Left cardiac atrium (tissue), 4 donors: Measurements from ENCODE around the gene CPSF7. TPM values are rescaled to one million over a fixed set of nuclear protein-coding genes. Genes with fewer than 3 reads are reported as not detected.

Experiments
- ATAC-seq, 2 donors: fragments of 200-7000 bp; cut with Tn5 transposase; one replicate each; pipeline ENCODE4 v1.9.1; 2020; ENCODE audit warnings: mild to moderate bottlenecking in 2 of 2, moderate library complexity in 2 of 2
- DNase-seq: peaks from one replicate; pipeline ENCODE4 v3.0.0-alpha.2; 2020
- intact Hi-C, 2 donors: fragments of 100-400 bp; cut with DNase I; formaldehyde crosslinking; loops; one replicate each; pipeline versions ENCODE4 v1.14.1 to v1.15.1; 2022 to 2023
- total RNA-seq, 2 donors: library from RNA; stranded (reverse); fragmentation: NEBNext Ultra II Directional; extraction: Animal tissue kit (Norgen Biotek cat#: 25700); gene quantifications; one replicate each; pipeline ENCODE4 v1.2.1, GENCODE V29; 2021
- donor health status: DM: no; HTN: yes; CAD: no.
- donor health status: DM: no; HTN: yes; CAD: no; lungs with severe emphysema.
- donor health status: DM: yes; HTN: yes; CAD: no.
- donor health status: Dilated cardiomyopathy.

CPSF7 gene
- total RNA-seq, 2 donors from 2014 or later, result 33.3 to 47.2 TPM

DNA sequence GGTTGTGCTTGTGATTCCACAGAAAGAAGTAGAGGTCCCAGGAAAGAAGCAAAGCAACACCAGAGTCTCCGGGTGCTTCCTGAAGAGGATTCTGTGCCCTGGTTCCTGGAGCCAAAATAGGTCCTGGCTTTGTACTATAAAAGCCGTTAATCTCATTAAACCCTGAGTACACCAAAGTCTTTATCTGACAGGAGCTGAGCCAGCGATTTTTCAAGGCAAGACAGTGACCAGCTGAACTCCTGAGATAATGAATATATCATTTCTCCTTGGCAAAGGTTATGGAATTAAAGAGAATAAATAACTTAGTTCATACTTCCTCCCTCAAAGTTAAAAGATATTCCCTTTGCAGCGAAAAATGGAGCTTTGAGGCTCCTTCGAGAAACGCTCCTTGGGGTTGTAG lies 62.4 kb downstream of the CPSF7 start:
- DNase-seq, result no peak
- ATAC-seq, result no peak

GRCh38 chr11:61364012-61364675 lies 65.6 kb downstream of the CPSF7 start:
- no peak for ATAC-seq
- intact Hi-C loops, result no loop called here
- no peak for DNase-seq

More for the DNA sequence above, 62.4 kb downstream of the CPSF7 start:
- intact Hi-C loops, result no loop called here

- peak in 1 of 2 donors; percentile 7 for ATAC-seq
- no peak for DNase-seq
- intact Hi-C loops, result no loop called here
Measured at GRCh38 chr11:61362542-61362875, 67.3 kb downstream of the CPSF7 start.

GRCh38 chr11:61361741-61362541 lies 67.8 kb downstream of the CPSF7 start, which contains the start of the genes CYB561A3 and TMEM138:
CYB561A3 (minus strand) TSS chr11:61361882; CDS start chr11:61356713, 5,169 bp downstream.
TMEM138 (plus strand) TSS chr11:61362374; CDS start chr11:61364391, 2,017 bp downstream.
- DNase-seq (peak; percentile 94), ATAC-seq (peak; percentile 97 to 98)
- intact Hi-C loops, result no loop called here

DNA sequence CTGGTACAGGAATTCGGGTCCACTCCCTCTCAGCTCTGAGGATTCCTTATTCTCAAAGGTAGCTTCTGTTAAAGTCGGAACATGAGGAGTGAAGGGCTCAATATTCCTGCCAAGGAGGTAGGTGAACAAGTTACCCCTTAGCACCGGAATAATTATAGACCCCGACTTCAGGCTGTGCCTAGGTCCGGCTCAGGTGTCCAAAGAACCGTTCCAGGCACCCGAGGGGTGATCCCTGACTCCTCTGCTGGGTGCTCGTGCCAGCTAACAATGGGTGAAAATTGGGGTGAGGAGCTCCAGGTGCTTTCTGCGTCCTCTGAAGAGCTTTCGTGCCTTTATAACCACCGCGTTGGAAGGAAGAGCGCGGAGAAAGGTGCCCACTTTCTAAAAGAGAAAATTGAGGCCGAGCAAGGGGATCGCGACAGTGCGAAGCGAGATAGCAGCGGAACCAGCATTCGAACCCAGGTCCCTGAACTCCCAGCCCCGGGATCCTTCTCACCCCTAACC lies 68.5 kb downstream of the CPSF7 start:
- no peak for ATAC-seq
- no peak for DNase-seq
- intact Hi-C loops, result no loop called here

DNA sequence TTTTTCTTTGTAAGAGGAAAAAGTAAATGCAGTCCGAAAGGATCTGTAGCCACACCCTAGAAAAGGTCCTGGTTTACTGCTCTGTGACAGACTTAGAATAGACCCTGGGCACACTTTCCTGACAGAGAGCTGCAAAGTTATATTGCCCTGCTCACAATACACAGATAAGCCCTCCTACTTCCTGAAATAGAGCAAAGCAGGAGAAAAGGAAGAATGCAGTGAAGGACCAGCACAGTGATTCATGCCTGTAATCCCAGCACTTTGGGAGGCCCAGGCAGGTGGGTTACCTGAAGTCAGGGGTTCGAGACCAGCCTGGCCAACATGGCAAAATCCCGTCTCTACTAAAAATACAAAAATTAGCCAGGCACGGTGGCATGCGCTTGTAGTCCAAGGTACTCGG lies 70.3 kb downstream of the CPSF7 start:
- ATAC-seq (no peak), DNase-seq (no peak)
- intact Hi-C loops, result no loop called here

DNA sequence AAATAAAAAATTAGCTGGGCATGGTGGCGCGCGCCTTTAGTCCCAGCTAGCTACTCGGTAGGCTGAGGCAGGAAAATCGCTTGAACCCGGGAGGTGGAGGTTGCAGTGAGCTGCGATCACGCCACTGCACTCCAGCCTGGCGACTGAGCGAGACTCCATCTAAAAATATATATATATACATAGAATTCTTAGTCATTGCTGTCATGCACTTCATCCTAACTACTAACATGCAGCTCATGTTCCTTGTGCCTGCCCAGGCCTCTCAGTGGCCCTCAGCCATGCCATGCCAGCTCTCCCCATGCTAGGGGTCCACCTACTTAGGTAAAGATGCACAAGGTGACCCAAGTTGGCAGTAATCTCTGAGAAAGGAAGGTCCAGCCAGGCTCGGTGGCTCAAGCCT lies 71.2 kb downstream of the CPSF7 start:
- no peak for ATAC-seq
- no peak for DNase-seq
- intact Hi-C loops, result no loop called here

DNA sequence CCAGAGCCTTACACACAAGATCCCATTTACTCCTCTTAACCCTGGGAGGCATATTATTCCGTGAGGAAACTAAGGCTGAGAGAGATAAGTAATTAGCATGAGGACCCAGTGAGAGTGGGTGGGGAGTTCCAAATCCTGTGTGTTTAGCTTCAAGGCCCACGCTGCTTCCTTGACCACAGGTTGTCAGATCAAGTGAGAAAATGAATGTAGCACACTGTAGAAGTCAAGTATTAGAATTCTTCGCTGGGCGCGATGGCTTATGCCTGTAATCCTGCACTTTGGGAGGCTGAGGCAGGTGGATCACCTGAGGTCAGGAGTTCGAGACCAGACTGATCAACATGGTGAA lies 71.9 kb downstream of the CPSF7 start:
- no peak for ATAC-seq
- no peak for DNase-seq
- intact Hi-C loops, result no loop called here

DNA sequence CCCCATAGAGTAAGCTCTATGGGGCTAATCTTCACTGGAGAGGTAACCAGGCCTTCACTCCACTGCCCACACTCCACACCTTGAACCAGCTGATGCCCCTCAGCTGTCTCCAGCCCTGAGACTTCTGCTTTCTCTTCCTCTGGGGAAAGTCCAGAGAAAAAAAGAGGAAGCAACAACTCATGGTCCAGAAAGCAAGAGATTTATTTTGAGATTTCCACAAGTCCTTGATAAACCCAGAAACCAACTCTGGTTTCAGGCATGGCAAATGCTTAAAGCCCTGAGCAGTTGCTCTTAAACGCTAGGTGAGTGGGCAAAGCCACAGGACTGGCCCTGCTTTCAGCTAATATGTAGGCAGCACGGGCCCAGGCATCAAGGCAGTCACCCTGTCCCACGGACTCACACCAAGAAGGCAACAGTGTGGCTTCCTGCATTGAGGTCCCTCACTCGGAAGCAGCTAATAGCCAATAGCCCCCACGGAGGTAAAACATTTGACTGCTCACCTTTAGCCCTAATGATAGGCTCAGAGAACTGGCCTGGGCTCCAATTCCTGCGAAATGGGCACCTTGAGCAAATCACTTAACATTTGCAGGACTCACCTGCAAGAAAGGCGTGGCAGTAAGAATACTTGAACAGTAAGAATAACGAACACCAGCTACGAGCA lies 72.4 kb downstream of the CPSF7 start:
- ATAC-seq, result no peak
- intact Hi-C loops, result no loop called here
- DNase-seq, result no peak

DNA sequence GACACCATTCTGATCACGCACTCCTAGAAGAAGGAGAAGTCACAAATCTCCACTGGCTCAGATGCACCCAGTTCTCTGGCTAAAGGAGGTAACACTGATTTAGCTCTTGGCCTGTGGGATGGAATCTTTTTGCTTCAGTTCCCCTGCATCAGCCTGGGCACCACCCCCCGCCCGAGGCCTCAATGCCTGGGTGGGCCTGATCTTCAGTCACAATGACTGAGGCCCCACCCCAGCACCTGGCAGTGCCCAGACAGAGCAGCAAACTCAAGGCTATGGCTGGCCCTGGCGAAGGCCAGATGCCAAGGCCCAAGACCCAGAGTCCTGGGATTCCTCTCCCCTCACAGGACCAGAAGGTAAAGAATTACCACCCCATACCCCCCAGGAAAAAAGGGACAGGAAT lies 73.1 kb downstream of the CPSF7 start:
- DNase-seq, result no peak
- no peak for ATAC-seq
- intact Hi-C loops, result no loop called here

- no peak for DNase-seq
- intact Hi-C loops, result no loop called here
- ATAC-seq, result no peak
Measured at GRCh38 chr11:61354208-61354607, 75.6 kb downstream of the CPSF7 start.

GRCh38 chr11:61353131-61354067 lies 76.4 kb downstream of the CPSF7 start:
- ATAC-seq (peak; percentile 7 to 34), DNase-seq (no peak)
- intact Hi-C loops, result no loop called here

Other genes with a start within 250 kb of the CPSF7 start
- 1 to 10 TPM in 1 of 2 donors, under 1 TPM in 1; 0.97 to 3.6 TPM for gene PGA3, start 226.5 kb downstream of the CPSF7 start, total RNA-seq
- gene PGA4, start 207.6 kb downstream of the CPSF7 start, total RNA-seq, result 1 to 10 TPM in 1 of 2 donors, under 1 TPM in 1; 0.41 to 3.0 TPM
- gene PGA5, start 188.8 kb downstream of the CPSF7 start, total RNA-seq, result under 1 TPM; 0.58 to 0.71 TPM
- gene VWCE, start 134.7 kb downstream of the CPSF7 start, total RNA-seq, result 1 to 10 TPM; 1.1 to 2.3 TPM
- 100 to 1,000 TPM; 107 to 136 TPM for gene DDB1, start 96.9 kb downstream of the CPSF7 start, total RNA-seq
- 10 to 100 TPM; 16.1 to 18.0 TPM for gene TKFC, start 96.7 kb downstream of the CPSF7 start, total RNA-seq
- 10 to 100 TPM; 15.7 to 17.0 TPM for gene CYB561A3, start 68.1 kb downstream of the CPSF7 start, total RNA-seq
- 10 to 100 TPM; 24.4 to 32.6 TPM for gene TMEM138, start 67.6 kb downstream of the CPSF7 start, total RNA-seq
- 1 to 10 TPM; 7.1 to 7.6 TPM for gene TMEM216, start 37.4 kb downstream of the CPSF7 start, total RNA-seq
- gene SDHAF2, start 149 bp upstream of the CPSF7 start, total RNA-seq, result 10 to 100 TPM; 30.5 to 36.8 TPM
- gene LRRC10B, start 78.8 kb upstream of the CPSF7 start, total RNA-seq, result 1 to 10 TPM in 1 of 2 donors, under 1 TPM in 1; 0.74 to 1.1 TPM
- gene SYT7, start 151.1 kb upstream of the CPSF7 start, total RNA-seq, result 10 to 100 TPM; 36.7 to 39.7 TPM